GM18951 (cell line): Measurements from ENCODE around the gene BAX.

Source experiments
- POLR2A ChIP-seq: IDR thresholded peaks from 4 replicates; pipeline ENCODE4 v1.6.1; 2011; ENCODE audit warnings: mild to moderate bottlenecking; ENCODE audit not compliant: insufficient read length, insufficient read depth; ENCODE audit errors: extremely low read depth
- in situ Hi-C: fragments of 300-500 bp; cut with MboI; formaldehyde crosslinking; loops from one replicate; pipeline ENCODE4 v1.12.0; 2022; ENCODE audit warnings: low sequenced_read_pairs, mixed read lengths, inconsistent platforms; ENCODE audit not compliant: unreplicated experiment

Gene BAX

DNA sequence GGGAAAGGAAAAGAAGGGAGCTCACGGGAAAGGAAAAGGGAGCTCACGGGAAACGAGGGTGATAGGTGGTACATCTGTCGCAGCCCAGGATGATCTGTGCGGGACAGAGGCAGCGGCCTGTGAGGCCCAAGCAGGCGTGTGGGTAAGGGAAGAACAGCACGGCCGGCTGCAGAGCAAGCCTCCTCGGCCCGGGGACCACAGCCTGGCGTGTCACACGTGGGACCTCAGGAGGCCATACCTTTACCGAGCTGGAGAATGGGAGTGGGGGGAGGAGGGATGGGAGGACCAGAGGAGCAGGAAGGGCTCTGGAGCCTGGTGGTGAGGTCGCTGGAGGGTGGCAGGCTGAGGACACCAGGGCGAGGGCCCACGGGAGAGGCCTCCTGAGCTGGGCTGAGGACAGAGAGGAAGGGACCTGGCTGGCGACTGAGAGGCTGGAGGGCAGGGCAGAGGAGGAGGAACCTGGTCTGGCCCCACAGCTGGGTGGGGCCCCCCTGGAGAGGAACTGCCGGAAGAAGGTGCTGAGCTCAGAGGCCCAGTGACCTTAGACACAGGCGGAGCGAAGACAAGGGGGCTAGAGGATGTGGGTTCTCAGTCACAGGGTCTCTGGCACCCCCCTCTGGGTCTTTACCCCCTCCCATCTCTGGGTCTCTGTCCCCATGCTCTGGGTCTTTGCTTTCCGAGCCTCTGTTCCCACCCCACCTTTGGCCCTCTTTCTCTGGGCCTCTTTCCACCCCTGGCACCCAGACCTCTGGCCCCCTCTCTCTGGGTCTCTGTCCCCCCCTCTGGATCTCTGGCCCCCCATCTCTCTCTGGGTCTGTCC lies 7.6 kb downstream of the BAX start:
- in situ Hi-C loops, result no loop called here
- peak; percentile 93 for TF ChIP-seq POLR2A

GRCh38 chr19:48962849-48963165 lies 8.1 kb downstream of the BAX start:
- in situ Hi-C loops, result no loop called here
- TF ChIP-seq POLR2A, result no peak

DNA sequence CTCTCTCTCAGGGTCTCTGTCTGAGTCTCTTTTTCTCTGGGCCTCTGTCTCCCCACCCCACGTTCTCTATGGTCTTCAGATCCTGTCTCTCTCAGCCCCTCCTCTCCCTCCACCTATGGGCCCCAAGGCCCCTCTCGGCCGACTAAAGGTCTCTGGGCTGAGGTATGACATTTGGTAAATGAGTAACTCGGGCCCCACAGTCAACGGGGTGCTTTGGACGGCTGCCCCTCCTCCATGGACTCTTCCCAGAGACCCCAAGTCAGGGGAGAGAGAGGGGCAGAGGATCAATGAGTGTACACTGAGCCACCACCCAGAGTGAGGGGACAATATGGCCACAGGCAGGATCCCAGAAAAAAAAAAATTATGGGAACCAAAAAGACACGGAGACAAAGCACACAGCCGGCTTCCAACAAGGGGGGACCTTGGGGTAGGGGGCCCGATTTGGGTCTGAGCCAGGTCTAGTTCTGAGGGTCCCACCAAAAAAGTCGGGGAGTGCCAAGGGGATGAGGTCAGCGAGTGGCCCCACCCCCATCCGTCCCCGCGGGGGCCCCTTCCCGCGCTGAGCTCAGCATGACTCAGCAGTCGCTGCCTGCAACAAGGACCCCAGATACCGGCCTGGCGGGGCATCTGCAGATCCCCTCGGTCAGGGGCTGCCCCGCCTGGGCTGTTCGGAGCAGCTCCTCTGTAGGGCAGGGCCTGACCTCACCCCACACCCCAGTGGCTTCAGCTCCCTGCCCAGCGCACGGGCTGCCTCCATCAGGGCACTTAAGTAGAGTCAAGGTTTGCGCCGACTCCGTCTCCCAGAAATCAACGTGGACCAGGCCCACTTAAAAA lies 8.9 kb downstream of the BAX start:
- in situ Hi-C loops, result no loop called here

DNA sequence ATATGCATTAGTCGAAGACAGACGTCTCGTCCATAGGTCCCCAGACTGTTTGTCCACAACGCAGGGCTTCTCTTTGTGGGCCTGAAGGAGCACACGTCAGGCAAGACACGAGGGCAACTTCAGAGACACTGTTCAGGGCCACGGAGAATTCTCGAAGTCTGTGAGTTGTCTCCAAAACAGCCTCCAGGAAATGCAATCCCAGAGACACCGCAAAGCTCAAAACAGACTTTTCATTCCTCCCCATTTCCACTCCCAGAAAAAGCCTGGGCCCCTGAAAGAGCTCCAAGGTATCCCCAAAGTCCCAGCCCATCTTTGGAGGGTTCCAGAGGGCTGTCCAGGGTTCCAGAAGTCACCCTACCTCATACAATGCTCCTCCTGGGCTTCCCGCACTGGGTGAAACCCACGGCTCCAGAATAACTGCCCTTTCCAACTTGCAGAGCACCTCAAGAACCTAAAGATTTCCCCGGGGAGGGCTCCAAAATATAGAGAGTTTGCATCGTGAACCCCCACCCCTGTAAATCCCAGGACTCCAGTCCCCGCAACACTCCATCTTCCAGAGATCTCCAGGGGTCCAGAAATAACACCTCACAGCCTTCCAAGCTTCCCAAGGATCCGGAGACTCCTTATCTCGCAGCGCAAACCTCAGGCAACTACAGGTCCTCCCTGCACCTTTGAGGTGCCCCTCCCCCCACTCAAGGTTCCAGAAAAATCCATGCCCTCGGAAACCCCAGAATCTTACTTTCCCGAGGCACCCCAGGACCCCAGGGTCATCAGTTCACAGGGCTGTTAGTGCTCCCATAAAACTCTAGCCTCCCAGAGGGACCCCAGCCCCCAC lies 9.7 kb downstream of the BAX start:
- in situ Hi-C loops, result no loop called here
- no peak for TF ChIP-seq POLR2A

More for the DNA sequence above, 8.9 kb downstream of the BAX start:
- TF ChIP-seq POLR2A, result peak; percentile 60

DNA sequence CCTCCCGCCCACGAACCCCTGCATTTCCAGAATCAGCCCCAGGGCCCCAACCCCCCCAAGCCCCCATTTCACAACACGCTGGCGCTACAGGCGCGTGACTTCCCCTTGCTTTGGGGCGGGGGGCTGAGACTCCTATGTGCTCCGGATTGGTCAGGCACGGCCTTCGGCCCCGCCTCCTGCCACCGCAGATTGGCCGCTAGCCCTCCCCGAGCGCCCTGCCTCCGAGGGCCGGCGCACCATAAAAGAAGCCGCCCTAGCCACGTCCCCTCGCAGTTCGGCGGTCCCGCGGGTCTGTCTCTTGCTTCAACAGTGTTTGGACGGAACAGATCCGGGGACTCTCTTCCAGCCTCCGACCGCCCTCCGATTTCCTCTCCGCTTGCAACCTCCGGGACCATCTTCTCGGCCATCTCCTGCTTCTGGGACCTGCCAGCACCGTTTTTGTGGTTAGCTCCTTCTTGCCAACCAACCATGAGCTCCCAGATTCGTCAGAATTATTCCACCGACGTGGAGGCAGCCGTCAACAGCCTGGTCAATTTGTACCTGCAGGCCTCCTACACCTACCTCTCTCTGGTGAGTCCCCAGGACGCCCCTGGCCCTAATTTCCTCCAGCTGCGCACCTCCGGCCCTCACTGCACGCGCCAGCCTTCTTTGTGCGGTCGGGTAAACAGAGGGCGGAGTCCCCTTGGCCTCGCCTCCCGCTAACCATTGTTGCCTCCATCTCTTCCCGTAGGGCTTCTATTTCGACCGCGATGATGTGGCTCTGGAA lies 10.5 kb downstream of the BAX start, which contains the start of gene FTL:
FTL (plus strand) TSS at position 270 of the 766 bp plus-strand sequence; CDS start at position 469, 199 bp downstream.
- peak; percentile 100 for TF ChIP-seq POLR2A
- in situ Hi-C loops, result no loop called here

GRCh38 chr19:48965806-48966540 lies 11.3 kb downstream of the BAX start:
- TF ChIP-seq POLR2A, result no peak
- in situ Hi-C loops, result no loop called here

- no peak for TF ChIP-seq POLR2A
- in situ Hi-C loops, result no loop called here
Measured at GRCh38 chr19:48966541-48967345, 12.1 kb downstream of the BAX start.

DNA sequence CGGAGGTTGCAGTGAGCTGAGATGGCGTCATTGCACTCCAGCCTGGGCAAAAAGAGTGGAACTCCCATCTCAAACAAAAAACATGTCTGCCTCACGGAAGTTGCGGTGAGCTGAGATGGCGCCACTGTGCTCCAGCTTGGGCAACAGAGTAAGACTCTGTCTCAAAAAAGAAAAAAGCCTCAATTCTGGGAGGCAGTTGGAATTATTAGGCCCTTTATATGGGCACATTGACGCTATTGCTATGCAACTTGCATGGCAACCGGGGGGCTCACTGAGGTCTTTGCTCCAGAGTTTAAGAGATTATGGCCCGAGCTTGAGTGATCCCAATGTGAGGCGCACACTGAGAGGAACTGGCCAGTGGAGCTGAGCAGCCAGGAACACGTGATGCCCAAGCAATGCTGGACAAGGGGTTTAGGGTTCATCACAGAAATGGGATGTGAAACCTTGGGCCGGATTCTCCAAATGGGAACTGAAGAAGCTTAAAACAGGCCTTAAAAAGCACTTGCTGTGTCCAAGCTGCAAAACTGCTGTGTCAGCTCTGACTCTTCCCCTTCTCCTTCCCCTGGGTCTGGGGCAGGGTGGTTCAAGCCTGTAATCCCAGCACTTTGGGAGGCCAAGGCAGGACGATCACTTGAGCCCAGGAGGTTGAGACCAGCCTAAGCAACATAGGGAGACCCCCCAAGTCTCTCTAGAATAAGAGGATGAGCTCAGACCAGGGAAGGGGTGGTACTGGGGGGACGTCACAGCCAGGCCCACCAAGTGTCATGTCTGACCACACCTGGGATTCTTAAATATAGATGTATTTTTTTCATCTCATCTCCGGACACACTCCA lies 12.9 kb downstream of the BAX start:
- peak; percentile 52 for TF ChIP-seq POLR2A
- in situ Hi-C loops, result no loop called here

DNA sequence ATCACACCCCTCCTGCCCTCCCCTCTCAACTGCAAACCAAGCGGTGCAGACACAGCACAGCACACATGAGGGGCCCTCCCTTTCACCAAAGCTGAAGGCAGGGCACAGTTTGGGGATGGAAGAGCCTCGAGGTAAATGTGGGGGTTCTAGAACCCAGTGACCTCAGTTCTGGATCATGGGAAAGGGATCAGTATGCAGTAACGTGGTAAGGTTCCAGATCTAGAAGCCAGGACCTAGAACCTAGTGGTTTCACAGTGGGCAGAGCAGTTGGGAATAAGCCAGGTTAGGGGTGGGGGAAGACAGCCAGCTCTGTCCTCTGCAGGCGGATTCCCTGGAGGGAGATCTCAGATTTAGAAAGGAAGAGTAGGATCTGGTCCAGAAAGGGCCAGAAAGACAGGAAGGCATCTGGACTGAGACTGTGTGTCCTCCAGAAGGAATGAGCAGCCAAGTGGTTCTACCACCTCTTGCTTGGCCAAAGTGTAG lies 13.5 kb downstream of the BAX start:
- TF ChIP-seq POLR2A, result no peak
- in situ Hi-C loops, result no loop called here

DNA sequence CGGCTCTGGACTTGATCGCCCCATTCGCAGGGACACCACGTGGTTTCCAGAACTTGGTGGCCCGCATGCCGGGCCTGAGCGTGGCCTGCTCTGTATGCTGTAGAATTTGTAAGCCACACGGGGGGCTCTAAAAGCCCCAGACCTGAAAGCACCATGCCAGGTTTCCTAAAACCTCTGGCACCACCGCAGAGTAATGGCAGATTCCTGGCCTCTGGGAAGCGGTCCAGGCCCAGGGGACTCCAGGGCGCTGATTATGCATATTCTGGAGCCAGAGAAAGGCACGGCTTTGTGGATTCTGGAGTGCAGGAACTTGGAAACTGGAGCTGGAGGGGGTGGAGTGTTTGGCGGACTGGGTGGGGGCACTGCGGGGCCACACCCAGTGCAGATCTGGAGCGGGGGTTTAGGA lies 14.1 kb downstream of the BAX start:
- no peak for TF ChIP-seq POLR2A
- in situ Hi-C loops, result no loop called here
